ENCODE measurements around the gene SLC12A1.

Gene SLC12A1

GRCh38 chr15:48313216-48313615 lies 107.1 kb downstream of the SLC12A1 start:
- H3K4me1 ChIP-seq (ENCODE audit: insufficient read depth, low read length): no peaks in the 10 kb centered on the region
- H3K9me3 ChIP-seq (ENCODE audit: insufficient read depth, low read length, severe bottlenecking): no peaks in the 10 kb centered on the region
- no peak overlapping the region for H3K4me2 ChIP-seq (ENCODE audit: insufficient read depth, low read length)
- no peaks in the 10 kb centered on the region for H3K36me3 ChIP-seq (ENCODE audit: insufficient read depth, low read length)
- H3K79me2 ChIP-seq (ENCODE audit: insufficient read depth, low read length): no peaks in the 10 kb centered on the region
- DNase-seq (no peak), ATAC-seq (ENCODE audit: insufficient read depth, low read depth) (no peak)
- no peak overlapping the region for H3K9ac ChIP-seq (ENCODE audit: low read depth, low read length)
- no peak overlapping the region for H3K27ac ChIP-seq (ENCODE audit: low read length)
- no peaks in the 10 kb centered on the region for H4K20me1 ChIP-seq (ENCODE audit: insufficient read depth, low read length)
- H2AFZ ChIP-seq (ENCODE audit: low read depth, low read length): no peak overlapping the region
- H3K27me3 ChIP-seq (ENCODE audit: insufficient read depth, low read length, poor library complexity): no peaks in the 10 kb centered on the region
- H3K4me3 ChIP-seq (ENCODE audit: low read depth in 1 of 2, low read length in 2 of 2): no peak overlapping the region
- no peak for TF ChIP-seq CTCF (IDR thresholded peaks at IDR 0.05; ENCODE audit: borderline replicate concordance, extremely low read depth, low read length, poor library complexity, severe bottlenecking)
- TF ChIP-seq EZH2 (IDR thresholded peaks at IDR 0.05; ENCODE audit: borderline replicate concordance, low read depth, low read length, severe bottlenecking): no peak

GRCh38 chr15:48315041-48315440 lies 108.9 kb downstream of the SLC12A1 start:
- H3K79me2 ChIP-seq (ENCODE audit: insufficient read depth, low read length): no peaks in the 10 kb centered on the region
- no peak overlapping the region for H3K27ac ChIP-seq (ENCODE audit: low read length)
- H3K4me1 ChIP-seq (ENCODE audit: insufficient read depth, low read length): no peaks in the 10 kb centered on the region
- DNase-seq: no peak
- H3K36me3 ChIP-seq (ENCODE audit: insufficient read depth, low read length): no peaks in the 10 kb centered on the region
- TF ChIP-seq CTCF (IDR thresholded peaks at IDR 0.05; ENCODE audit: borderline replicate concordance, extremely low read depth, low read length, poor library complexity, severe bottlenecking) (no peak), EZH2 (IDR thresholded peaks at IDR 0.05; ENCODE audit: borderline replicate concordance, low read depth, low read length, severe bottlenecking) (no peak)
- no peaks in the 10 kb centered on the region for H4K20me1 ChIP-seq (ENCODE audit: insufficient read depth, low read length)
- no peak for ATAC-seq (ENCODE audit: insufficient read depth, low read depth)
- no peak overlapping the region for H3K4me3 ChIP-seq (ENCODE audit: low read depth in 1 of 2, low read length in 2 of 2)
- no peak overlapping the region for H3K9ac ChIP-seq (ENCODE audit: low read depth, low read length)
- no peaks in the 10 kb centered on the region for H3K27me3 ChIP-seq (ENCODE audit: insufficient read depth, low read length, poor library complexity)
- H2AFZ ChIP-seq (ENCODE audit: low read depth, low read length): no peak overlapping the region
- H3K9me3 ChIP-seq (ENCODE audit: insufficient read depth, low read length, severe bottlenecking): no peaks in the 10 kb centered on the region
- no peak overlapping the region for H3K4me2 ChIP-seq (ENCODE audit: insufficient read depth, low read length)

- Histone ChIP-seq H3K79me2 (ENCODE audit: insufficient read depth, low read length) (no peaks in the 10 kb centered on the region), H3K36me3 (ENCODE audit: insufficient read depth, low read length) (no peaks in the 10 kb centered on the region), H3K4me3 (ENCODE audit: low read depth in 1 of 2, low read length in 2 of 2) (no peak overlapping the region), H3K27me3 (ENCODE audit: insufficient read depth, low read length, poor library complexity) (no peaks in the 10 kb centered on the region), H2AFZ (ENCODE audit: low read depth, low read length) (no peak overlapping the region), H4K20me1 (ENCODE audit: insufficient read depth, low read length) (no peaks in the 10 kb centered on the region), H3K4me2 (ENCODE audit: insufficient read depth, low read length) (no peak overlapping the region), H3K4me1 (ENCODE audit: insufficient read depth, low read length) (no peaks in the 10 kb centered on the region), H3K27ac (ENCODE audit: low read length) (no peak overlapping the region), H3K9me3 (ENCODE audit: insufficient read depth, low read length, severe bottlenecking) (no peaks in the 10 kb centered on the region), H3K9ac (ENCODE audit: low read depth, low read length) (no peak overlapping the region)
- no peak for TF ChIP-seq EZH2 (IDR thresholded peaks at IDR 0.05; ENCODE audit: borderline replicate concordance, low read depth, low read length, severe bottlenecking)
- no peak for TF ChIP-seq CTCF (IDR thresholded peaks at IDR 0.05; ENCODE audit: borderline replicate concordance, extremely low read depth, low read length, poor library complexity, severe bottlenecking)
- DNase-seq (no peak), ATAC-seq (ENCODE audit: insufficient read depth, low read depth) (no peak)
Observed at GRCh38 chr15:48317221-48317620, 111.1 kb downstream of the SLC12A1 start.

- no peaks in the 10 kb centered on the region for H3K9me3 ChIP-seq (ENCODE audit: insufficient read depth, low read length, severe bottlenecking)
- ATAC-seq (ENCODE audit: insufficient read depth, low read depth) (no peak), DNase-seq (no peak)
- TF ChIP-seq CTCF (IDR thresholded peaks at IDR 0.05; ENCODE audit: borderline replicate concordance, extremely low read depth, low read length, poor library complexity, severe bottlenecking) (no peak), EZH2 (IDR thresholded peaks at IDR 0.05; ENCODE audit: borderline replicate concordance, low read depth, low read length, severe bottlenecking) (no peak)
- H3K9ac ChIP-seq (ENCODE audit: low read depth, low read length): no peak overlapping the region
- H3K27me3 ChIP-seq (ENCODE audit: insufficient read depth, low read length, poor library complexity): no peaks in the 10 kb centered on the region
- H3K4me3 ChIP-seq (ENCODE audit: low read depth in 1 of 2, low read length in 2 of 2): no peak overlapping the region
- no peak overlapping the region for H3K4me2 ChIP-seq (ENCODE audit: insufficient read depth, low read length)
- H2AFZ ChIP-seq (ENCODE audit: low read depth, low read length): no peak overlapping the region
- no peaks in the 10 kb centered on the region for H3K36me3 ChIP-seq (ENCODE audit: insufficient read depth, low read length)
- no peaks in the 10 kb centered on the region for H3K79me2 ChIP-seq (ENCODE audit: insufficient read depth, low read length)
- no peaks in the 10 kb centered on the region for H4K20me1 ChIP-seq (ENCODE audit: insufficient read depth, low read length)
- H3K27ac ChIP-seq (ENCODE audit: low read length): no peak overlapping the region
- no peaks in the 10 kb centered on the region for H3K4me1 ChIP-seq (ENCODE audit: insufficient read depth, low read length)
Observed at GRCh38 chr15:48318131-48318530, 112.0 kb downstream of the SLC12A1 start.
